Measurements from ENCODE around the gene ZNF774.
A peak's percentile ranks its signal among the peaks of the same experiment; 100 is the strongest.
"Not testable (repeated sequence)": the region's sequence is repeated elsewhere in the genome, so short reads cannot be mapped to it uniquely, and the experiment has no call there.

ZNF774 gene

DNA sequence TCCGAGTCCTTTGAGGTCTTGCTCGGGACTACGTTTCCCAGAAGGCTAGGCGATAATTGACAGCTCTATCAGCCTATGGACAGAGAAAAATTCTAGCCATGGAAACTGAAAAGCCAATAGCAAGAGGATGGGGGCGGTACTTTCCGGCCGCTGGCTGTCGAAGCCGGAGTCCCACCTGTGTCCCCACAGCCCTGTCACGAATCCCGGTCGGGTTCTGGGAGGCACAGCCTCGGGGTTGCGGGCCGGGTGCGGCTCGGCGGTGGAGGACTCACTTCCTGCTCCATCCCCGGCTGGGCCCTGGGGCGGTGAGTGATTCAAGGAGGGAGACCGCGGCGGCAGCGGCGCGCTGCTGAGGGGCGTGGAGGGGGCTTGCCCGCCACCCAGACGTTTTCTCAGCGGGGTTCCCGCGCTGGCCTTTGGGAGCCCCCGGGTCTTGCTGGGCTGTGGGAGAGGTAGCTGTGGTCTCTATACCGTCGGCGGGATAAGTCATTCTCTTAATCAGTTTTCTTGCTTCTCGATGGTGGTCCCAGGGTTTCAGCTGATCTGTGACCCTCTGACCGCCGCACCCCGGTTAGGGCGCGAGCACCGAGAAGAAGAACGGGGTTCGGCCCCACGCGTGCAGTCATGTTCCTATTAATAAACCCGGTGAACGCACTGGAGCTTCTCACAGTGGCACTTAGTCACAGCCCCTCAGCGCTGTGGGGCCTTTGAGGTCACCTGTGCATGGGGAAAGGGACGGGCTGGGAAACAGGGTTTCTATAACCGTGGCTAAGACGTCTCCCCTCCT lies at the start of gene ZNF774:
Gene ZNF774, plus strand, starts transcription at position 178 of the 787 bp plus-strand sequence. CDS start 2,377 bp downstream, outside the sequence.
- DNase-seq (ENCODE audit: low read depth, low spot score): peak; percentile 97

DNA sequence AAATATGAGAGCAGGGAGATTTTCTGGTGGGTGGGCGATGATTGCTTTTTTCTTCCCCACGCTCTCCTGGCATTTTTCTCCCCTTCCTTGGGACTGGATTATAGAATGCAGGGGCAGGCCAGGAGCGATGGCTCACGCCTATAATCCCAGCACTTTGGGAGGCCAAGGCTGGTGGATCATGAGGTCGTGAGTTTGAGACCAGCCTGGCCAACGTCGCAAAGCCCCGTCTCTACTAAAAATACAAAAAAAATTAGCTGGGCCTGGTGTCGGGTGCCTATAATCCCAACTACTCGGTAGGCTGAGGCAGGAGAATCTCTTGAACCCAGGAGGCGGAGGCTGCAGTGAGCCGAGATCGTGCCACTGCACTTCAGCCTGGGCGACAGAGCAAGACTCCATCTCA lies 46.7 kb upstream of the ZNF774 start:
- not testable (repeated sequence) for DNase-seq (ENCODE audit: low read depth, low spot score)

DNA sequence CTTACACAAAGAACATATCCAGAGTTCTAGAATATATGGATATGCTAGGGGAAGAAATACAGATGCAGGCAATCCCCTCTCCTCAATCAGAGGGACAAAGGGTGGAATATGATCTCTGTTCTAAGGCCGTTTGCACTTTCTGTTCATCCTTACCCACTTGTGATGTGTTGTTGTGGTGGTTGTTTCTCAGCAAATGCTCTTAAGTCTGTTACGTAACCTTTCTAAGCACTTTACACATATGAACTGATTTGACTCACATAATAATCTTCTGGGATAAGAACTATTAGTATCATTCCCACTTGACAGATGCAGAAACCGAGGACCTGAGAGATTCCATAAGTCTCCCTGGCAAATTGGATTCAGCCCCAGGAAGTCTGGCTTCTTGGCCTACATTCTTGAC lies 46.2 kb upstream of the ZNF774 start:
- DNase-seq (ENCODE audit: low read depth, low spot score): no peak

DNA sequence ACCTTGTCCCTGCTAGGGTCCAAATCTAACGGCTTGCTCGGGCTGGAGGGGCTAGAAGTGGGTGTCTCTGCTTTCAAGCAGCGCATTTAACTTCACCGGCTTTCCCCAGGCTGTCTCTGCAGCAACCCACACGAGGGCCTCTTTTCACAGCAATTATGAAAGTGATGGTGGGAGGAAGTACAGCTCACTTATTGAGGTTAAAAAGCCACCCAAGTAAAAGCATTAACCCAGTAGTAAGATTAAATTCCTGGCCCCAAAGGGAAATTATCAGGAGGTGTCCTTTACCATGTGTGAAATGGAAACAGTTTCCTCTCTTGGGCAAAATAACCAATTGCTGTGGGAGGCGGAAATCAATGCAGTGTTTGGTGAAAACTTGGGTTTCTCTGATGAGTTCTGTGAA lies 45.5 kb upstream of the ZNF774 start:
- DNase-seq (ENCODE audit: low read depth, low spot score): no peak

DNA sequence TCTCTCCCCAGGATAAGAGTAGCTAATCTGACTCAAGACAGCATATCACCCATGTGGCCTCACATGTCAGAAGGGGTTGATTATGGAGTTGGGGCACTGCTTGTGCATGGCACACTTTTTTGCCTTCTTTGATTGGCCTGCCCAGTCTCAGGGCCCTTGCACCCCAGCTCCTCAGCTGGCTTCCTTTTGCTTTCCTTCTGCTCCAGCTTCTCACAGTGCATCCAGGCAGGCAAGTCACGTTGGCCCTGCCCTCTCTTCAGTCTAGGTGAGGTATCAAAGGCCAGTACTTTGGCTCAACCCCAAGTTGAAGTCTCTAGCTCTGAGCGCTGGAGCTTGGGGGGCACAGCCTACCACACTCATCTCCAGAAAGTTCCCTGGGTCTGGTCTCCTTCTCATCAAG lies 44.4 kb upstream of the ZNF774 start:
- no peak for DNase-seq (ENCODE audit: low read depth, low spot score)

DNA sequence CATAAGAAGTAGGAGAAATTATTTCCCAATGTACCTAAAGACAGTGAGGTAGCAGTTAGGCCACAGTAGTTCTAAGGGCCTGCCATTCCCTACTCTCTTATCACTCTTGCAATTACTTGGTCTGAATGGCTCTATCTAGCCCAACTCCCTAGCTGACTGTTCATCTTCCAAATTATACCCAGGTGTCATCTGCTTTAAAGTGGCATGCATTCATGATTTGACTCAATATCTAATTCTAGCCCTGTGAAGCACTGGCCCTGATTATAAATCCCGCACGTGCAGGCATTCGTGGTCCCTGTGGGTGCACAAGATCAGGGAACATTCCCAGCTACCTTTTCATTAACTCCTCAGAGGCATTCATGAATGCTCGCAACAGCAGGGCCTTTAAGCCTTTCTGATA lies 43.1 kb upstream of the ZNF774 start:
- DNase-seq (ENCODE audit: low read depth, low spot score): no peak

DNA sequence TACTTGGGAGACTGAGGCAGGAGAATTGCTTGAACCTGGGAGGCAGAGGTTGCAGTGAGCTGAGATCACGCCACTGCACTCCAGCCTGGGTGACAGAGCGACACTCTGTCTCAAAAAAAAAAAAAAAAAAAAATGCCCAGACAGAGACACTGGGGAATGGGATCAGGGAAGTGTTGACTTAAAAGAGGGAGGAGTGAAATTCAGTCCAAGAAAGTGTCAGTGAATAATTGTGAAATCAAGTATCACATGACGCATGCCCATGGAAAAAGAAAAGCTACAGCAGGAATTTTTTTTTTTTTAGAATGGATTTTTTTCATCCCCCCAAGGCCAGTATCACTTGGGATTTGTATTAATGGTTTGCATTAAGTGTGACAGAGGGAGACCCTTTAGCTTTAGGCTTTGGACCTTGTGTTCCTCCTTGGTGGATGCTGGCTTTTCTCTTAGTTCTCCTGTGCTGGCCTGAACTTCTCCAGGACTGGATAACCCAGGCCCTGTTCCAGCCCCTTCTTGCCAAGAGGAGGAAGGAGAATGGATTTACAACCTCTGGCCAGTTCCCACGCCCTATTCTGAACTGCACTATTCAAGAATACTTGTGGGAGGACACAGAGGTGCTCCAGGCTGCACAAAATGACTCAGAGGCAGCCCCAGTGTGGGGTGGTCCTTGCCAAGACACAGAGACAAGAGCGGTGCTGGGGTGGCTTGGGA lies 36.7 kb upstream of the ZNF774 start:
- DNase-seq (ENCODE audit: low read depth, low spot score): peak; percentile 72

DNA sequence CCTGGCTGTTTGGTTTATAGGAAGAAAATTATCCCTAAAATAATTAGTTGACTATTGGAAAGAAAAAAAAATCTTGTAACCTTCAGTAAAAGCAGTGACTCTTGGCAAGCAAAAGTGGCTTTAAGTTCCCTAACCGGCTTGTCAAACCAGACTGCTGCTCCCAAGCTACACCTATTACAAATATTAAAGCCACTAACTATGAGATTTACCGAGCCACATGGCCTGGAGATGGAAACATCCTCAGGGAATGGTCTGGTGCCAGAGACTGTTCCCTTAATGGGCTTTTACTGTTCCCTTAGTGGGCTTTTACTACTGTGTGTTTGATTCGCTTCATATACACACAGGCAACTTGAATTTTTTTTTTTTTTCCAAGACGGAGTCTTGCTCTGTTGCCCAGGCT lies 35.9 kb upstream of the ZNF774 start:
- no peak for DNase-seq (ENCODE audit: low read depth, low spot score)

DNA sequence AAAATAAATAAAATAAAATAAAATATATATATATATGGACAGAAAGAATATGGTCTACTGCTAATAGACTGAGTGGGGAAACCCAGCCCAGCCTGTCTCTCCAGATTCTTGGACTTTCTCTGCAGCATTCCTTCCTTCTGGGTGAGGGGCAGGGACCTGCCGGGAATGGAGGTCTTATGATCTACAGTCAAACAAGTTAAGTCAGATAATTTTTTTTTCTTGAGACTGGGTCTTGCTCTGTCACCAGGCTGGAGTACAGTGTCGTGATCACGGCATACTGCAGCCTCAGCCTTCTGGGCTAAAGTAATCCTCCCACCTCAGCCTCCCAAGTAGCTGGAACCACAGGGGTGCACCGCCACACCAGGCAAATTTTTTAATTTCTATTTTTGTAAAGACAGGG lies 33.5 kb upstream of the ZNF774 start:
- DNase-seq (ENCODE audit: low read depth, low spot score): no peak

DNA sequence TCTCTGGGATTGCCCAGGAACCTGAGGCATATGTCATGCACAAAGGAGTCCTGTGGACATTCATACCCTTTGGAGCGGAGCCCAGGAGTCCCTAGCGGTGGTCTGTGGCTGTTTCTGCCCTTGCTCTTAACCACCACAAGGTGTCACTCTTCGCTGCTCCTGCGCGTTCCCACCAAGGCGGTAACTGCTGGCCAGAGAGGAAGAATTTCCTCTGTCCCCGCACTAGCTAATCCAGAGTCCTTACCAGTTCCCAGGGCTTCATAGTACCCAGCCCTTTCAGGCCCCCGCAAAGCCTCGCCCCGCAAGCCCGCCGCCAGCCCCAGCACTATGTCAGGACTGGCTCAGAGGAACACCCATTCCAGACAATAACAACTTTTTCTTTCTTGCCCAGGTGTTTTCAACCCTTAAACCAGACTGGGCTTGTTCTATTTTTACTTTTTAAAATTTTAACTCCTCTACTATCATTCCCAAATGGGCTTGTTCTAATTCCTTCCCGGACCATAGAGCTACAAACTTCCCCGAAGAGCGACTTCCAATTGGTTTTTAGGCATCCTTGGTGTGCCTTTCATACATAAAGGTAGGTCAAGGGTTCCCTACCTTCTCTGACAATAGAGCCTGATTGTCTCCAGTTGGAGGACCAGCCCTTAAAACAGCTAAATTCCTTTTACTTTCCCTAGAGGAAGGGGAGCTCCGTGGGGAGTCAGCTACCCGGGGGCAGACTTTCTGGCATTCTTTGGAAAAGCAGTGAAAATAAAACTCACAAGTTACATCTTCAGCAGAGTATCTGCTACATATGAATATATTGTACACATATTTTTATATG lies 31.8 kb upstream of the ZNF774 start:
- DNase-seq (ENCODE audit: low read depth, low spot score): peak; percentile 97

DNA sequence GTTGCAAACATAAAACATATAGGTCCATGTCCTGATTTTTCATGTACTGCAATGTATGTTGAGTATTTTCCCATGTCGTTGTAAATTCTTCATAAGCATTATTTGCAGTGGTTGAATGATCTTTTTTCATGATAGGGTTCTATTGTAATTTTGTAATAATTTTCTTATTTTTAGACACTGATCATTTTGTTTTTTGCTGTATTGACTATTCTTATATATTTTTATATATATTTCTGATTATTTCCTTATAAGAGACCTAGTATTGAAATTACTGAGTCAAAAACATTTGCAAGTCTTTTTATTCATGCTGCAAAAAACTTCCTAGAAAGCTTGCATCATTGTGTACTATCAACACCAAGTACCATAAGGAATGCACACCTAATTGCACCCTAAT lies 31.2 kb upstream of the ZNF774 start:
- no peak for DNase-seq (ENCODE audit: low read depth, low spot score)

DNA sequence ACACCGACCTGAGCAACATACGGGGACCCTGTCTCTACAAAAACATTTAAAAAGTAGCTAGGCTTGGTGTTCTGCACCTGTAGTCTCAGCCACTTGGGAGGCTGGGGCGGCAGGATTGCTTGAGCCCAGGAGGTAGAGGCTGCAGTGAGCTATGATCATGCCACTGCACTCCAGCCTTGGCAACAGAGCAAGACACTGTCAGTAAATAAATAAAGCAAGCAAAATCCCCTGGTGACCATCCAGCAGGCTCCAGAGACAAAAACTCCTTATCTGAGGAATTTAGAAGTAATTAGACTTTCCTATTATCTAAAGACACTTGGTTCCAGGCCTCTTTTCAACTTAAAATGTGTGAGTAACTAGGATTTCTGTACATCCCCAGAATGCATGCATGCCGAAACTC lies 29.5 kb upstream of the ZNF774 start:
- peak; percentile 67 for DNase-seq (ENCODE audit: low read depth, low spot score)

DNA sequence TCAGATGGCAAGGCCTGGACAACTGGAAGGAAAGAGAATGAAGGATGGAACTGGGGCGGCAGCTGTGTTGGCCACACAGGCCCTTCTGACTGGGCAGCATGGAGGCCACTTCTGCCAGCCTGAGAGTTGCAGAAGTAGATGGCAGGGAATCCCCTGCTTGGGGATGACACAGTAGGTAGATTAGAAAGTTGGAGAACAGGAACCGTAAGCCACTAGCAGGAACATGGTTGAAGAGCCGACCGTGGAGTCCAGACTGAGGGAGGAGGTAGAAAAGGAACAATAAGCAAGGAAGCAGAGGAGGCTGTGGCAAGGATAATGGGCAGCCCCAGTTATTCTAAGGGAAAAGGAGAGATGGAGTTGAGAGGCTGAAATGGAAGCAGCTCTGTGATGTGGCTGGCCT lies 26.4 kb upstream of the ZNF774 start:
- no peak for DNase-seq (ENCODE audit: low read depth, low spot score)

DNA sequence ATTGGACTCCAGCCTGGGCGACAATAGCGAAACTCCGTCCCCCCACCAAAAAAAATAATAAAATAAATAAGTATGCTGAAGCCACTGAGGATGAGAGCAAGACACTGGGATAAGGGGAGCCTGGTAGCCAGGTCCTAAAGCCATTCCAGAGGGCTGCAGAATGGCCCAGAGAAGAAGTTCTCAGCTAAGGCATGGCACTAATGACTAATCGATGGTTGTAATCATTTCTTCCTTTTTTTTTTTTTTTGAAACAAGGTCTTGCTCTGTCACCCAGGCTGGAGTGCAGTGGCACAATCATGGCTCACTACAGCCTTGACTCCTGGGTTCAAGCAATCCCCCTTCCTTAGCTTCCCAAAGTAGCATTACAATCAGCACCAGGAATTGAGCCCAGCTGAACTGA lies 25.6 kb upstream of the ZNF774 start:
- DNase-seq (ENCODE audit: low read depth, low spot score): no peak

DNA sequence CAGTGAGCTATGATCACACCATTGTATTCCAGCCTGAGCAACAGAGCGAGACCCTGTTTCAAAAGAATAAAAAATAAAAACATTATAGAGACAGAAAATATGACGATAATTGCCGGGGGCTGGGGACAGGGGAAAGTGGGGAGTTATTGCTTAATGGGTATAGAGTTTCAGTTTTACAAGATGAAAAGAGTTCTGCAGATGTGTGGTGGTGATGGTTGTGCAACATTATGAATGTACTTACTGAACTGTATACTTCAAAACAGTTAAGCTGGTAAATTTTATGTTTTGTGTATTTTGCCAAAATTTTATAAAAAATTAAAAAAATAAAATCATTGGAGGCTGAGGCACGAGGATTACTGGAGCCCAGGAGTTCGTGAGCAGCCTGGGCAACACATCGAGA lies 24.8 kb upstream of the ZNF774 start:
- no peak for DNase-seq (ENCODE audit: low read depth, low spot score)

DNA sequence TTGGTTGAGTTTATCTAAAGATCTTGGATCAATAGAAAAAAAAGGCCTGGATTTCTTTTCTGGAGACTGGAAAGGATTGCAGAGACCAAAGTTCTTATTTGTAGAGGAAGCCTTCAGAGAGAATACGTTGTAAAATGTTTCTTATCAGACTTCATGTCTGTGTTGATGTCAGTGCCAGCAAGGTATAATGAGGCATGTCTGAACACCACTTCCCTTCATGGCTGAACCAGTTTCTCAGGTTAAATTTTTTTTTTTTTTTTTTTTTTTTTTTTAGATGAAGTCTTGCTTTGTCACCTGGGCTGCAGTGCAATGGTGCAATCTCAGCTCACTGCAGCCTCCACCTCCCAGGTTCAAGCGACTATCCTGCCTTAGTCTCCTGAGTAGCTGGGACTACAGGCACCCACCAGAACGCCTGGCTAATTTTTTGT lies 17.8 kb upstream of the ZNF774 start:
- no peak for DNase-seq (ENCODE audit: low read depth, low spot score)

DNA sequence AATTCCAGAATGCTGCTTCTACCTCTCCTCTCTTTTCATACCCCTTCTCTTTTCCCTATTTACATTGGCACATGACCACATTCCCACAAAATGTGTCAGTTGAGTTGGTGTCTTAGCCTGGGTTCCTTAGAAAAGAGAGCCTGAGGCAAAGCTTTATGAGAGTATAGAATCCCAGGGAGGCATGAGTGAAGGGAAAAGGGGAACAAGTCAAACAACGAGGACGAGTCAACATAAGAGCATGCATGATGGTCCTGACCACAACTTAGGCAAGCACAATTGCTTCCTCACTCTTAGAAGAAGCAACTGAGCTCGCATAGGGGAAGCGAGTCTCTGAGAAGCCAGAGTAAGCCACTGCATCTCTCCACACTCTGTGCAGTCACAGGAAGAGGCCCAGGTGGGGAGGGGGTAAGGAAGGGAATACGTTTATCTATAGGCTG lies 15.4 kb upstream of the ZNF774 start:
- peak; percentile 72 for DNase-seq (ENCODE audit: low read depth, low spot score)

DNA sequence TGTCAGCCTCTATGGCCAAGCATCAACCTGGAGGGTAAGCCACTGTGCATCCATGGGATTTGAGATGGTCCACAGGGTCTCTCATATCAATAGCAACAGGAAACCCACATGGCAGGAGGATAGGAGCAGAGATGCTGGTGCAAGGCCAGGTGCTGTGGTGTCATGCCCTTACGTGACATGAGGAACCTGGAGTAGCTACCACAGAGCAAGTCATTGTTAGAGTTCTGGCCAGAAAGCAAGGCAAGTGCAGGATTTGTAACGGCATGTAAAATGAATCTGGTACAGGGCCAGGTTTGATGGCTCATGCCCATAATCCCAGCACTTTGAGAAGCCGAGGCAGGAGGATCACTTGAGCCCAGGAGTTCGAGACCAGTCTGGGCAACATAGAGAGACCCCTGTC lies 14.8 kb upstream of the ZNF774 start:
- DNase-seq (ENCODE audit: low read depth, low spot score): no peak

DNA sequence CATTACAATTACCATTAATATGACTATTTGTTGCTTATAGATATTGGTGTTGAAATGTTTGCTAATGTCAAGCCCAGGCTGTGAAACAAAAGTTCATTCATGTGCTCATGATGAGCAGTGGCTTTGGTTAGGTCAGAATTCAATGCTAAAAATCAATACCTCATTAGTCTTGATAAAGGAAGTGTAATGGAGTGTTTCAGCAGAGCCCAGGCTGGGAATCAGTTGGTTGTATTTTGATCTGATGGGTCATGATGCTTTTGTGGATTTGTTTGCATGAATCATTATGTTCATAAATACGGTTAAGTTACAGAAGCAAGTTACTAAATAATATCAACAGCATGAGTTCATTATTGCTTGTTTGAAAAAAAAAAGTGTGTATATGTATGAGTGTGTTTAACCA lies 13.6 kb upstream of the ZNF774 start:
- DNase-seq (ENCODE audit: low read depth, low spot score): no peak

DNA sequence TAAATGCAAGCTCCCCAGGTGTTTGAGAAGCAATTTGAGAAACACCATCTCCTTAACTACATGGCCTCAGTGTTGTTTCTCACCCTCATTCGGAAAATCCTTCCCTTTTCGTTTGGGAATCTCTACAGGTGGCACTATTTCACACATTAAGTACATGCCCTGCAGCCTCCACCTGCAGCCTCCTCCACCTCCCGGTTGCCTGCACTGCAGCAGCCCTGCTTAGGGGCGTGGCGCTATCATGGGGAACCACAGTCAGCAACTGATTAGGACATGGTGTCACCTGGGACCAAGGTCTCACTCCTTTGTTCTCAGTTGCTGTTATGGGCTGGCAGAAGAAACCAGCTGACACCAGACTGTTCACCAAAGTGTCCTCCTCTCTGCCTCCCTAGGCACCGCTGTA lies 11.7 kb upstream of the ZNF774 start:
- no peak for DNase-seq (ENCODE audit: low read depth, low spot score)

DNA sequence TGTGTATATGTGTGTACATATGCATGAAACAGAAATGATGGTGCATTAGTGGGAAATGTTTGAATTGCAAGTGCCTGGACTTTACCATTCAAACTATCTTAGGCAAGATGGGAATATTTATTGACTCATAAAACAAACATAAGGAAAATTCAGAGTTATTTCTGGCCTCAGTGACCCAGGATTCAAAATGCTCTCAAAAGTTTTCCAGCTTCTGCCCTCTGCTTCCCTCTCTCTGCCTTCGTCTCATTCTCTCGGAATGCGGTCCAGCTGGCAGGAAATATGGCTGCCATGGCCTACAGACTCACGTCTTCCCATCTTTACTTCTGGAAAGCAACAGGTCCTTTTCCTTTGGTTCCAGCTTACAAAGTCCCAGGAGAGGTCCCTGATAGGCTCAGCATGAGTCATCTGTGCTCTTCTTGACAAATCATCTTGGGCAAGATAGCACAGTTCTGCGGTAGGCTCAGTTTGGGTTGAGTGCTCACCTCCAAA lies 8.7 kb upstream of the ZNF774 start:
- DNase-seq (ENCODE audit: low read depth, low spot score): no peak

DNA sequence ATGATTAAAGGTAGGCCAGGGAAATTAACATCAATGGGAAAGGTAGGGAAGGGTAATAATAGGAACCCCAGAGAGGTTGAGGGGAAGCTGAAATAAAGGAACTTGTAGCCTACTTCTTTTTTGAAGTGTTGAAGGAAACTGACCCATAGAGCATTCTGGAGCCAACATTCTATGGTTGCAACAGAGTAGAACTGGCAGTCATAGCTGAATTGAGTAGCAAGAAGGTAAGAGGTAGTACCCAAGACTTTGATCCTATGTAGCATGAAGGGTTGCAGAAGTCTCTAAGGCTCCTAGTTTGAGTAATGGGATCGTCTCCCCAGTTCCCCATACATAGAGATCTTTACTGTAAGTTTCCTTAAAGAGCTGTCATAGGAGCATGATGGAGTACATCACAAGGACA lies 7.4 kb upstream of the ZNF774 start:
- DNase-seq (ENCODE audit: low read depth, low spot score): no peak

Data from astrocyte of the hippocampus (primary cell).